NCI-H1417 (cell line): ENCODE data around the gene KRT38.
A peak's percentile ranks its signal among the peaks of the same experiment; 100 is the strongest.
"Not testable (repeated sequence)": the region's sequence is repeated elsewhere in the genome, so short reads cannot be mapped to it uniquely, and the experiment has no call there.

Experiments used
- DNase-seq, 3 experiments: peaks; one replicate each; lab custom pipeline; 2025; lab: John Stamatoyannopoulos, UW

The KRT38 gene

GRCh38 chr17:41421116-41421515, 19.7 kb downstream of the KRT38 start:
- no peak for DNase-seq

GRCh38 chr17:41420134-41420533, 20.6 kb downstream of the KRT38 start:
- DNase-seq, result no peak

- DNase-seq, result no peak
These were observed 21.1 kb downstream of the KRT38 start for GRCh38 chr17:41419716-41420115.

GRCh38 chr17:41418116-41418860, 22.5 kb downstream of the KRT38 start:
- DNase-seq, result no peak

- peak in 2 of 3 experiments; percentile 17 to 43 for DNase-seq
These were observed 23.2 kb downstream of the KRT38 start for GRCh38 chr17:41417576-41418015.

- peak in 1 of 3 experiments; percentile 28 for DNase-seq
These were observed 23.7 kb downstream of the KRT38 start for GRCh38 chr17:41417127-41417526.

GRCh38 chr17:41416479-41416878, 24.3 kb downstream of the KRT38 start:
- DNase-seq, result peak in 1 of 3 experiments; percentile 3

GRCh38 chr17:41415833-41416335, 24.9 kb downstream of the KRT38 start:
- no peak for DNase-seq

GRCh38 chr17:41415411-41415810, 25.4 kb downstream of the KRT38 start:
- no peak for DNase-seq

GRCh38 chr17:41413982-41414381, 26.8 kb downstream of the KRT38 start:
- no peak for DNase-seq

GRCh38 chr17:41413353-41413957, 27.3 kb downstream of the KRT38 start:
- peak in 1 of 3 experiments; percentile 69 for DNase-seq

GRCh38 chr17:41411072-41411840, 29.5 kb downstream of the KRT38 start:
- DNase-seq, result no peak

- DNase-seq, result no peak
These were observed 33.6 kb downstream of the KRT38 start for GRCh38 chr17:41407226-41407625.

GRCh38 chr17:41406205-41406604, 34.6 kb downstream of the KRT38 start:
- DNase-seq, result peak in 2 of 3 experiments; percentile 1 to 11

- DNase-seq, result peak; percentile 17 to 56 (median 44)
These were observed 36.6 kb downstream of the KRT38 start for GRCh38 chr17:41404024-41404671.

- DNase-seq, result no peak
These were observed 37.3 kb downstream of the KRT38 start for GRCh38 chr17:41403404-41404023.

- DNase-seq, result no peak
These were observed 38.6 kb downstream of the KRT38 start for GRCh38 chr17:41402161-41402560.

GRCh38 chr17:41396996-41397660, 43.7 kb downstream of the KRT38 start, which contains the start of gene KRT31:
KRT31 (minus strand) TSS chr17:41397608; CDS start chr17:41397539, 69 bp downstream.
- no peak for DNase-seq

GRCh38 chr17:41396340-41396739, 44.4 kb downstream of the KRT38 start:
- no peak for DNase-seq

- no peak for DNase-seq
These were observed 45.2 kb downstream of the KRT38 start for GRCh38 chr17:41395611-41396010.

- not testable (repeated sequence) for DNase-seq
These were observed 45.7 kb downstream of the KRT38 start for GRCh38 chr17:41395044-41395443.
